Stimulated activated memory B cell treated with anti-CD40 and anti-IgM and Interleukin-4, amounts not matched to agents 10 μg/mL and 1 μg/mL and 100 μg/mL, for 72 hours (primary cell): Measurements from ENCODE around the gene GNAT3.

Experiments
- ATAC-seq: fragments of 150-1000 bp; cut with Tn5 transposase; 2 replicates; pipeline ENCODE4 v1.10.0; 2021
- H3K27ac Mint-ChIP-seq: one replicate; pipeline ENCODE4 v1.8.0; 2022; ENCODE audit warnings: mild to moderate bottlenecking, mixed read lengths
- H3K27me3 Mint-ChIP-seq: one replicate; pipeline ENCODE4 v1.8.0; 2022; ENCODE audit warnings: mixed read lengths
- H3K36me3 Mint-ChIP-seq: one replicate; pipeline ENCODE4 v1.8.0; 2022; ENCODE audit warnings: mixed read lengths
- H3K4me1 Mint-ChIP-seq: one replicate; pipeline ENCODE4 v1.8.0; 2022; ENCODE audit warnings: mixed read lengths
- H3K4me3 Mint-ChIP-seq: one replicate; pipeline ENCODE4 v1.8.0; 2022; ENCODE audit warnings: mild to moderate bottlenecking, moderate library complexity, mixed read lengths
- H3K9me3 Mint-ChIP-seq: one replicate; pipeline ENCODE4 v1.8.0; 2022; ENCODE audit warnings: mixed read lengths

GNAT3 gene

DNA sequence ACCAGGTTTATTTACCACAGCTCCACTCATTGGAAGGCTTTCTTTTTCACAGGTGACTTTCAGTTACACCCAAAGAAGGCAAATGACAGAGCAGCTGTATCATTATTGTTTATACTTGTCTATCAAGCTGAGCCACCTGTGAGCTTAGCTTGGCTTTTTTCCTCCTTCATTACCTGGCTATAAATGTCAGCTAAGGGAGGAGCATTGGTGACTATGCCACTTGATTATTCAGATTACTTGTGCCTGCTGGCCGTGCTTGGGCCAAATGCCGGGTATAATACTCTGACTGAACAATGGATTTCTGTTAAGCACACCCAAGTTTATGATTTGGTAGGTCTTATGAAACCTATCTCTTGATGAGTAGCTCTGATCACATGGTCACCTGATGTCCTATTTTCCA lies 9.9 kb upstream of the GNAT3 start:
- no peak for ATAC-seq
- Mint-ChIP-seq H3K4me1 (no peaks in the 10 kb centered on the region), H3K27me3 (no peaks in the 10 kb centered on the region), H3K36me3 (no peaks in the 10 kb centered on the region), H3K4me3 (no peak overlapping the region), H3K27ac (no peak overlapping the region), H3K9me3 (no peaks in the 10 kb centered on the region)

DNA sequence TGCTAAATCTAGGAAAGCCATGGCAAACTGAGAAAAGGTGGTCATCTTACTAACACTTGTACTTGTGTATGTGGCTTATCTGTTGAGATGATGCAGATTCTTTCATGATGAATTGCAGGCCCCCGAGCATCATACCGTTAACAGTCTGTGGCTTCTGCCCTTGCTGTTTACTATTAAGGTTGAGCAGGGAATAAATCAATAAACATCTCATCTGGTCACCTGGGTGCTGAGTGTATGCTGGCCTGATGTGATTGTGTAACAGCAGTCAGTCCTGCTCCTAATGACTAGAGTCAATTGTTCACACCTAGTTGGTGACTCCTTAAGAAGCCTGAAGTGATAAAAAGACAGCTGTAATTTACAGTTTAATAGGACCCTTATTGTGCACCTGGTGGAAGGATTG lies 8.3 kb upstream of the GNAT3 start:
- Mint-ChIP-seq H3K4me1 (no peaks in the 10 kb centered on the region), H3K27me3 (no peaks in the 10 kb centered on the region)
- ATAC-seq, result no peak

DNA sequence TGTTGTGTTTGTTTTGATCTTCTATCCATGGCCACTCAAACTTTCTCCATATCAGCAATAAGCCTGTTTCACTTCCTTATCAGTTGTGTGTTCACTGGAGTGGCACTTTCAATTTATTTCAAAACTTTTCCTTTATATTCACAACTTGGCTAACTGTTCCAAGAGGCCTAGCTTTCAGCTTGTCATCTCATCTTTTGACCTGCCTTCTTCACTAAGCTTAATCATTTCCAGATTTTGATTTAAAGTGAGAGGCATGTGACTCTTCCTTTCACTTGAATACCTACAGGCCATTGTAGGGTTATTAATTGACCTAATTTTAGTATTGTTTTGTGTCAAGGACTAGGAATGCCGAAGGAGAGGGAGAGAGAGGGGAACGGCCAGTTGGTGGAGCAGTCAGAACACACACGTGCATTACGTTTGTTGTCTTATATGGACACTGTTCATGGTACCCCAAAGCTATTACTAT lies 5.5 kb upstream of the GNAT3 start:
- no peaks in the 10 kb centered on the region for H3K27me3 Mint-ChIP-seq
- H3K4me1 Mint-ChIP-seq, result no peaks in the 10 kb centered on the region
- H3K9me3 Mint-ChIP-seq, result no peaks in the 10 kb centered on the region
- H3K36me3 Mint-ChIP-seq, result no peaks in the 10 kb centered on the region
- no peak overlapping the region for H3K27ac Mint-ChIP-seq
- ATAC-seq, result no peak
- H3K4me3 Mint-ChIP-seq, result no peak overlapping the region

More for the DNA sequence above, 8.3 kb upstream of the GNAT3 start:
- Mint-ChIP-seq H3K27ac (no peak overlapping the region), H3K4me3 (no peak overlapping the region), H3K9me3 (no peaks in the 10 kb centered on the region), H3K36me3 (no peaks in the 10 kb centered on the region)

DNA sequence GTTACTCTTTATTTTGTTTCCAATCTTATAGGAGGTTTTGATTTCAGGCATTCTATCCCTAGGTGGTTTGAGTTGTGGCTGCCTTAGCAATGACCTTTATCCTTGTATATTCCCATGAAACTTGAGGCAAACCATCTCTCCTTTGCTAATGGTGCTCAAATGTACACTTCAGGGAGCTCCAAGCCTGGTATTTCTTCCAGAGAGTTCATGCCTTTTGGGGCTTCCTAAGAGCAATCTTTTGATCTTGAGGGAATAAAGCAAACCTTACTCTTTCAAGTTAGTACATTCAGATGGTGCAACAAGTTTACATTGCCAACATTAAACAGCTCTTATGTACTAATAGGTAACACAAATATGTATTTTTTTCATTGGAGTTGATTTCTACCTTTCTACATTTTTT lies 3.4 kb upstream of the GNAT3 start:
- ATAC-seq, result no peak
- Mint-ChIP-seq H3K27ac (no peak overlapping the region), H3K9me3 (peaks cover 2% of the 10 kb centered on the region), H3K36me3 (no peaks in the 10 kb centered on the region), H3K4me1 (no peaks in the 10 kb centered on the region), H3K4me3 (no peak overlapping the region), H3K27me3 (no peaks in the 10 kb centered on the region)

DNA sequence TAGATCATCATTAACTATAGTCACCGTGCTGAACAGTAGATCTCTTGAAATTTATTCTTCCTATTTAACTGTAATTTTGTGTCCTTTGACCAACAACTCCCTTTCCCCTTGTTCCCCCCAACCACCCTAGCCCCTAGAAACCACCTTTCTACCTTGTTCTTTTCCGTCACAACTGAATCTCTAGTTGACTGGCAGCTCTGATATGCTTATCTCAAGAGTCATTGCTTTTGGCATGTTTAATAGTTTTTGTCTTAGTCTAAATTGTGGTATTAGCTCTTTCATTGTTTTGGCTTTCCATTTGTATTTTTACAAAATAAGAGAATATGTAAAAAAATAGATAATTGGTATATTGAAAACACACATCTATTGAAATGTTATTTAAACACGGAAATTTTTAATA lies 1.8 kb downstream of the GNAT3 start:
- Mint-ChIP-seq H3K27me3 (no peaks in the 10 kb centered on the region), H3K9me3 (peaks cover 2% of the 10 kb centered on the region), H3K4me3 (no peak overlapping the region), H3K4me1 (no peaks in the 10 kb centered on the region), H3K27ac (no peak overlapping the region), H3K36me3 (no peaks in the 10 kb centered on the region)
- no peak for ATAC-seq

DNA sequence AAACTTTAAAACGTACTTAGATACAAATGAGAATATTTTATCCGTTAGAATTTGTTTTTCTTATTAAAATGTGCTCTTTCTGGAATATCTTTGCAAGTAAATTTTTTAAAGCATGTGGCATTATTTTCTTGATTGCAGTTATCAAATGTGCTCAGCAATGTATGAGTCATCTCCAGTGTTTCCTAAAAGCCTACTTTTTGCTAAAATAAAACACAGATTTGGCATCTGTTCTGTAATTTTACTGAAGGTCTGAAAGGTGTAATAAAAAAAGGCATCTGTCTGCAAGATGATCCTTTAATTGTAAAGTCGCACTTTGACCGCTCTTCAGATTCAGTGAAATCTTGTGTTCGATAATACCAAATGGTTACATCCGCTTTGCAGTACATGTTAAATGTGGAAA lies 3.4 kb downstream of the GNAT3 start:
- Mint-ChIP-seq H3K27ac (no peak overlapping the region), H3K36me3 (no peaks in the 10 kb centered on the region), H3K4me3 (no peak overlapping the region), H3K9me3 (peaks cover 2% of the 10 kb centered on the region), H3K27me3 (no peaks in the 10 kb centered on the region), H3K4me1 (no peaks in the 10 kb centered on the region)
- no peak for ATAC-seq

DNA sequence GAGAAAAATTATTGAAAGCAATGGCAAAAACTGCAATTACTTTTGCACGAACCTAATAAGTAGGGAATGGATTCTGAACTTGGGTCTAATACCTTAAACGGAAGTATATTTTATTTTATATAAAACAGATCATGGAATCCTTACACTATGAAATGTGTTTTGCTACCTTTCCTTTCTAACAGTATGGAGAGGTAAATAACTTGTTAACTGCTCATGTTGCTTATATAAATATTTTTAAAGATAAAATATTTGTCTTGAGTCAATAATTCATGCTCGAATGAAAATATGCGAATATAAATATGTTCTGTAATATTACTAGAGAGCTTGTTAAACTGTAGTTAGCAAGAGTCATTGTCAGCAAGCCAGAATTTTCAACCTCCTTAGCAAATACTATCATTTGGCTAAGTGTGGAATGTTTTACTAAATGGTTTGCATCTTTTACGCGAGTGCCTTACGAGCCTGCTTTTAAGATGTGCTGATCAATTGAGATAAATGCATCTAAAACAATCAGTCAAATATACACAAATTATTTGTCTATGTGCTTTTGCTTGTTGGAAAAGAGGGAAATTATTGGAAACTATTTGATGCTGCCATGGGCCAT lies 5.9 kb downstream of the GNAT3 start:
- ATAC-seq, result no peak
- no peak overlapping the region for H3K4me3 Mint-ChIP-seq
- peaks cover 5% of the 10 kb centered on the region for H3K9me3 Mint-ChIP-seq
- no peaks in the 10 kb centered on the region for H3K27me3 Mint-ChIP-seq
- H3K4me1 Mint-ChIP-seq, result no peaks in the 10 kb centered on the region
- H3K27ac Mint-ChIP-seq, result no peak overlapping the region
- no peaks in the 10 kb centered on the region for H3K36me3 Mint-ChIP-seq

DNA sequence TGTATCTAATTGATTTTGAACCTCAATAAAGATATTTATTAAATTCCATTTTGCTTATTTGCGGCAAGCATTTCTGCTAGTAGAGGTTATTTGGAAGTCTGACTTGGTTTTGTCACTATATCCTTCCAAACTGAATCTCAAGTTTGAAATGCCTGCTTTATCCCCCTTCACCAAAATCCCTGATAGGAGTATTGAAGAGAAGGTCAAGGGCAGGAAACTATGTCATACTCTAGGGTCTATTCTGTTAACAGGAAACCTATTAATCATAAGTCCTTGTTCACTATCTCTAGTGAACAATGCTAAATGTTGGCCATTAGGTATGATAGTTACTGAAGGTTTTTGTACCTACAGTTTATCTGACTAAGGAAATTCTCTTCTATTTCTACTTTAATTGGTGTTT lies 11.5 kb downstream of the GNAT3 start:
- Mint-ChIP-seq H3K4me1 (no peaks in the 10 kb centered on the region), H3K4me3 (no peak overlapping the region), H3K36me3 (no peaks in the 10 kb centered on the region), H3K27me3 (no peaks in the 10 kb centered on the region), H3K9me3 (peaks cover 3% of the 10 kb centered on the region), H3K27ac (no peak overlapping the region)
- no peak for ATAC-seq

DNA sequence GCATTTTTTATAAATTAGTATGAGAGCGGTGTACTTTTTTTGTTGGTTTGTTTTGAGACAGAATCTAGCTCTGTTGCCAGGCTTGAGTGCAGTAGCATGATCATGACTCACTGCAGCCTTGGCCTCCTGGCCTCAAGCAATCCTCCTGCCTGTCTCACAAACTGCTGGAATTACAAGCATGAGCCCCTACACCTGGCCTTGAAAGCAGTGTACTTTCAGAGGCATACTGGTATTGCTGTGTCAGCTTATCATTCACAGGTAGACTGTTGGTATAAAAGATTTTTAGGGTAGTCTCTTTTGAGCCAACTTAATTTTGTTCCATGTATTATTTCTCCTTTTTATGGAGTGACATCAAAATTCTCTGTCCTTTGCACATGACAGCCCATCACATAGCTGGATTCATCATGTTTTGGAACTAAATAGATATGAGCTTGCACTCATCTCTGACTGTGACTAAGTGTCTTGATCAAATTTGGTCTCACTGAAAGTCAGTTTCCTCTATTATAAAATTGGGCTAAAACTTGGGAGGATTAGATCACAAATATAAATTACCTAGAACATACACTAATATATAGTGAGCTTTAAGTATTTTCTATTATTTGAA lies 12.4 kb downstream of the GNAT3 start:
- no peaks in the 10 kb centered on the region for H3K27me3 Mint-ChIP-seq
- no peak for ATAC-seq

DNA sequence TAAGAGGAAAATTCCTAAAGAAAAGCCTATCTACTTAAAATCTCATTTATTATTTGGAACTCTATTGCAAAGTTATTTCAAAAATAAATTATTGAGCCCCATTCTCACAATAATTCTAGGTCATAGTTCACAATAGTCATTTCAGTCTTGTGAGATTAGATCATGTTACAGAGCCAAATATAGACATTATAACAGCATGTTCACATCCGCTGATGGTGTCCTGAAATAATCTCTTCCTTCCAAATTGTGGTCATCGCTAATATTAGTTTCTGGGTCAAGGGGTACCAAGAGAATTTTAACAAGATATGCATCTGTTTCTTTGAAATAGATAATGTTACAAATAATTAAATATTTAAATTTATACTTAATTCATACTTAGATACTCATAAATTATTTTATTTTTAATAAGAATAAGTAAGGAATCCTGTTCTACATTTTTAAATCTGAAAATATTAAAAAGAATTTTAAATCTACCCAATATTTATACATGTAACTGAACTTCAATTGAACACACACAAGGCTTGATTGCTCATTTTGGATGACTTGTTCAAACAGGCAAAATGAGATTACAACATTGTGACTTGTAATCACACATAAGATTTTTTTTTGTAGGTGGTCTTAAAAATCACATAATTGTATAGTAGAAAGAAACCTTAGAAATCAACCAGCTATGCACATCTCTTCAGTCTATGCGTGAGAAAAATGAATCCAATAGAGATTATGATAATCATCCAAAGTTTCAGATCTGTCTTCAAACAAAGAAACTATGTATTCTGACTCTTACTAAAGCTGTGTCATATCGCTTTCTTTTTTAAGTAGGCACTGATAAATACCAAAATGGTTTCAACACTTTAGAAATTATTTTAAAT lies 13.1 kb downstream of the GNAT3 start:
- Mint-ChIP-seq H3K9me3 (peaks cover 6% of the 10 kb centered on the region), H3K27me3 (no peaks in the 10 kb centered on the region), H3K36me3 (no peaks in the 10 kb centered on the region), H3K4me1 (no peaks in the 10 kb centered on the region), H3K27ac (no peak overlapping the region), H3K4me3 (no peak overlapping the region)
- no peak for ATAC-seq

More for the DNA sequence above, 12.4 kb downstream of the GNAT3 start:
- no peaks in the 10 kb centered on the region for H3K36me3 Mint-ChIP-seq
- peaks cover 3% of the 10 kb centered on the region for H3K9me3 Mint-ChIP-seq
- no peak overlapping the region for H3K4me3 Mint-ChIP-seq
- no peak overlapping the region for H3K27ac Mint-ChIP-seq
- H3K4me1 Mint-ChIP-seq, result no peaks in the 10 kb centered on the region

DNA sequence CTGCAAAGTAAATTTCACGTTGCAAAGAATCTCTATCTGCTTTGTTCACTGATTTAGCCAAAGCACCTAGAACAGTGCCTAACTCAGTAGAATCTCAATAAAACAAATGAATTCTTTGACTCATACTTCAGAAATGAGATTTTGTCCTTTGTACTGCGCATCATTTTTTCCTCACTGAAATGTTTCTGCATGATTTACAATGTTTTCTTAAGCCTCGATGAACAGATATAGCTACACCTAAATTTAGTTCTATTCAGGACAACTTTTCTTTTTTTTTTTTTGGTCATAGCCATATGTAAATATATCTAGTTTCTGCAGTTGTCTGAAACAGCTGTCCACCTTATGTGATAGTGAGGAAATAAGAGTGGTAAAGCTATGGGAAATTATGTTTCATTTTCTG lies 15.3 kb downstream of the GNAT3 start:
- no peak for ATAC-seq
- no peak overlapping the region for H3K27ac Mint-ChIP-seq
- H3K4me3 Mint-ChIP-seq, result no peak overlapping the region
- H3K36me3 Mint-ChIP-seq, result no peaks in the 10 kb centered on the region
- no peaks in the 10 kb centered on the region for H3K4me1 Mint-ChIP-seq
- H3K9me3 Mint-ChIP-seq, result peaks cover 3% of the 10 kb centered on the region
- H3K27me3 Mint-ChIP-seq, result no peaks in the 10 kb centered on the region

DNA sequence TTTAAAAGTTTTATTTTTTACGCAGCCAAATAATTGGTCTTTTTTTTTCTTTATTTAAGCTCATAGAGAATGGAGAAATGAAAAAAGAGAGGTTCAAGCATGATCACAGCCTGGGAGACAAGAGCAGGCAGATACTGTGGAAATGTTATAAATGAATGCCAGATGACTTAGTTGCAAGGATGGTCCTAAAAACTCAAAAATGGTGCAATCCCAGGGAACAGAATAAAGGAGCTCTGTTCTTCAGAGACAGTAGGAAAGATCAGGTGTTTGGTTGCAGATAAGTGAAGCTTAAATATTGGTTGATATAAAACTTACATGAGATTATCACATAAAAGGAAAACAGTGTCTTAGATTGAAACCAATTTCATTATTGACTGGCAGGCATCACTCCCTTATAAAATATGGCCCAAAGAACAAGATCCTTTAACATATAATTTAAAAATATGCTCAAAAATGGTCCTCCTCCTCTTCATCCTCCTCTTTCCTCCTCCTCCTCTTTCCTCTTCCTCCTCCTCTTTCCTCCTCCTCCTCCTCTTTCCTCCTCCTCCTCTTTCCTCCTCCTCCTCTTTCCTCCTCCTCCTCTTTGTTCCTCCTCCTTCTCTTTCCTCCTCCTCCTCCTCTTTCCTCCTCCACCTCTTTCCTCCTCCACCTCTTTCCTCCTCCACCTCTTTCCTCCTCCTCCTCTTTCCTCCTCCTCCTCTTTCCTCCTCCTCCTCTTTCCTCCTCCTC lies 18.6 kb downstream of the GNAT3 start:
- H3K4me1 Mint-ChIP-seq, result no peaks in the 10 kb centered on the region
- no peak for ATAC-seq
- no peaks in the 10 kb centered on the region for H3K27me3 Mint-ChIP-seq
- no peaks in the 10 kb centered on the region for H3K36me3 Mint-ChIP-seq
- H3K4me3 Mint-ChIP-seq, result no peak overlapping the region
- no peak overlapping the region for H3K27ac Mint-ChIP-seq
- peaks cover 6% of the 10 kb centered on the region for H3K9me3 Mint-ChIP-seq

DNA sequence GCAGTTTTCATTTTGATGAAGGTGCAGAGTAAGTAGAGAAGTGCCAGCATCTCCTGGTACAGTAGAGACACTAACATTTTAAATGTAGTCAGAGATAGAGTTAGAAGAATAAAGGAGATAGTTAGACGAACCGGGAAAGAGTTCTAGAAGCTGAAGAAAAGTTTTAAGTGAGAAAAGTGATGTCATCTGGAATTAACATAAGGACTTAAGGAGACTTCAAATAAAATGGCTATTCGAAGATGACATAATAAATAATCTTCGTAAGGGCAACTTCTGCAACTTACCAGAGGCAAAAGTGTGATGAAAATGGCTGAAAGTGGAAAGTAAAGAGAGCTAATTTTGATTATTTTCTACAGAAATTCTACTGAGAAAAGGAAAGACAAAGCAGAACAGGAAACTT lies 20.4 kb downstream of the GNAT3 start:
- Mint-ChIP-seq H3K4me1 (no peaks in the 10 kb centered on the region), H3K4me3 (no peak overlapping the region), H3K9me3 (peaks cover 6% of the 10 kb centered on the region), H3K27me3 (no peaks in the 10 kb centered on the region), H3K27ac (no peak overlapping the region), H3K36me3 (no peaks in the 10 kb centered on the region)
- no peak for ATAC-seq

DNA sequence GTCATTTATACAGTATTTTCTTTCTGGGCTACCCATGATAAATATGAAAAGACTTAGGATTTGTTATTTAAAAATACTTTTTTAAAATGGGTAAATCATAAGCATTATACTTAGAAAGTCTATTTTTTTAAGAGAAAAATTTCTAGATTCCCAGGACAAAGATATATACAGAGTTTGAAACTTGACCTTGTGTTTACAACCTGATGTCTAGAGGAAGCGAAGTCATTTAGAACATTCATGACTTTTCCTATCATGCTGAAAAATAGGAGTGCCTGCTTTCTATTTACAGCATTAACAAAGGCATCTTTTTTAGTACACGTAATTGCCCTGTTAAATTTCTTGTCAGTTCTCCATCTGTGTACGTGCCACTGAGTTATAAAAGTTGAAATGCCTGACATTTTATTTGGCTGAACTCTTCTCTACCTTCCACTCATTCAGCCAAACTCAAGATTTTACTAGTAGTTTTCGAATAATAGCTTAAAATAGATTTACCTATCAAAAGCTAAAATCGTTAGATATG lies 23.0 kb downstream of the GNAT3 start:
- Mint-ChIP-seq H3K27me3 (no peaks in the 10 kb centered on the region), H3K4me3 (no peak overlapping the region), H3K27ac (no peak overlapping the region), H3K4me1 (no peaks in the 10 kb centered on the region), H3K9me3 (peaks cover 9% of the 10 kb centered on the region), H3K36me3 (no peaks in the 10 kb centered on the region)
- no peak for ATAC-seq

DNA sequence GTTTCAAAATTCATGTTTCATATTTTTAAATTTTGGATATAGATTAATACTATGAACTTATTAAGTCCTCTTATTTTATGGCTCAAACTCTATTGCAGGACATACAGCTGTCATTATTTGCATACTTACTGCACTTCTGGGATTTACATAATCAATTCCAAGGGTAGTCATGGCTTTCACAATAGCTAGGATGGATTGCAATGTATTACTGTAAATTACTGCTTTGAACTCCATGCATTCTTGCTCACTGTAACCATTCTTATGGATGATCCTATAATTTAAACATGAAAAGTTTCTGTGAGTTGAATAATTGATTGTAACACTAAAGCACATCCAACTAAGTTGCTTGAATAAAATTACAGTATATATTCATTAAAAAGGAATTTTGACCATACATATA lies 23.5 kb downstream of the GNAT3 start:
- H3K27me3 Mint-ChIP-seq, result no peaks in the 10 kb centered on the region
- no peaks in the 10 kb centered on the region for H3K4me1 Mint-ChIP-seq
- H3K4me3 Mint-ChIP-seq, result no peak overlapping the region
- H3K36me3 Mint-ChIP-seq, result no peaks in the 10 kb centered on the region
- ATAC-seq, result no peak
- H3K9me3 Mint-ChIP-seq, result peaks cover 9% of the 10 kb centered on the region
- H3K27ac Mint-ChIP-seq, result no peak overlapping the region
